Right hindlimb (tissue), 1 donor: ENCODE results near the gene PCDHA3.
"Not testable (repeated sequence)": the region's sequence is repeated elsewhere in the genome, so short reads cannot be mapped to it uniquely, and the experiment has no call there.

Experiments used
- DNase-seq: peaks from one replicate; pipeline ENCODE4 v3.0.0-alpha.2; 2018

Gene PCDHA3

GRCh38 chr5:140800816-140801493 is at the start of gene PCDHA3:
TSS of gene PCDHA3 (plus strand) at chr5:140801057.
- no peak for DNase-seq

- DNase-seq, result no peak
These were observed 47.3 kb upstream of the PCDHA3 start for GRCh38 chr5:140753561-140753960.

GRCh38 chr5:140764177-140764973 is 36.5 kb upstream of the PCDHA3 start:
- DNase-seq, result no peak

- no peak for DNase-seq
These were observed 33.4 kb upstream of the PCDHA3 start for GRCh38 chr5:140767444-140767843.

- DNase-seq, result no peak
These were observed 20.3 kb upstream of the PCDHA3 start for GRCh38 chr5:140780512-140780911.

- DNase-seq, result no peak
These were observed 14.8 kb upstream of the PCDHA3 start, which contains the start of gene PCDHA1 for GRCh38 chr5:140785905-140786686. TSS of gene PCDHA1 (plus strand) at chr5:140786140.

GRCh38 chr5:140787422-140787821 is 13.4 kb upstream of the PCDHA3 start:
- DNase-seq, result not testable (repeated sequence)

- not testable (repeated sequence) for DNase-seq
These were observed 12.9 kb upstream of the PCDHA3 start for GRCh38 chr5:140787849-140788504.

- no peak for DNase-seq
These were observed 9.8 kb upstream of the PCDHA3 start for GRCh38 chr5:140791089-140791488.

GRCh38 chr5:140794595-140795258 is 6.1 kb upstream of the PCDHA3 start, which contains the start of gene PCDHA2:
TSS of gene PCDHA2 (plus strand) at chr5:140794852.
- no peak for DNase-seq

- DNase-seq, result no peak
These were observed 5.6 kb upstream of the PCDHA3 start for GRCh38 chr5:140795259-140795641.

GRCh38 chr5:140796072-140796717 is 4.7 kb upstream of the PCDHA3 start:
- not testable (repeated sequence) for DNase-seq

GRCh38 chr5:140796718-140797095 is 4.2 kb upstream of the PCDHA3 start:
- DNase-seq, result no peak

- DNase-seq, result no peak
These were observed 611 bp downstream of the PCDHA3 start for GRCh38 chr5:140801494-140801841.

GRCh38 chr5:140802381-140802780 is 1.5 kb downstream of the PCDHA3 start:
- not testable (repeated sequence) for DNase-seq

GRCh38 chr5:140802781-140803271 is 2.0 kb downstream of the PCDHA3 start:
- no peak for DNase-seq

- DNase-seq, result no peak
These were observed 6.2 kb downstream of the PCDHA3 start, which contains the start of gene PCDHA4 for GRCh38 chr5:140806834-140807775. TSS of gene PCDHA4 (plus strand) at chr5:140807068.

- DNase-seq, result not testable (repeated sequence)
These were observed 7.5 kb downstream of the PCDHA3 start for GRCh38 chr5:140808241-140808888.

GRCh38 chr5:140808889-140809291 is 8.0 kb downstream of the PCDHA3 start:
- DNase-seq, result no peak
